T47D (cell line): ENCODE results near the gene GPR18.

ENCODE experiments used
- DNase-seq, 2 experiments: peaks; one replicate each; pipeline versions ENCODE4 v3.0.0 to v3.0.0-alpha.2; 2011 to 2012; ENCODE audit warnings: low read depth in 1 of 2, low spot score in 1 of 2
- JUND ChIP-seq: IDR thresholded peaks from 2 replicates; pipeline ENCODE4 v1.6.1; 2012; ENCODE audit warnings: low read depth
- in situ Hi-C: cut with HindIII; loops from 2 replicates; pipeline ENCODE4 v1.10.0; 2016; ENCODE audit warnings: low sequenced_read_pairs, low pct_unique_long_range_greater_than_20kb

GPR18 gene

DNA sequence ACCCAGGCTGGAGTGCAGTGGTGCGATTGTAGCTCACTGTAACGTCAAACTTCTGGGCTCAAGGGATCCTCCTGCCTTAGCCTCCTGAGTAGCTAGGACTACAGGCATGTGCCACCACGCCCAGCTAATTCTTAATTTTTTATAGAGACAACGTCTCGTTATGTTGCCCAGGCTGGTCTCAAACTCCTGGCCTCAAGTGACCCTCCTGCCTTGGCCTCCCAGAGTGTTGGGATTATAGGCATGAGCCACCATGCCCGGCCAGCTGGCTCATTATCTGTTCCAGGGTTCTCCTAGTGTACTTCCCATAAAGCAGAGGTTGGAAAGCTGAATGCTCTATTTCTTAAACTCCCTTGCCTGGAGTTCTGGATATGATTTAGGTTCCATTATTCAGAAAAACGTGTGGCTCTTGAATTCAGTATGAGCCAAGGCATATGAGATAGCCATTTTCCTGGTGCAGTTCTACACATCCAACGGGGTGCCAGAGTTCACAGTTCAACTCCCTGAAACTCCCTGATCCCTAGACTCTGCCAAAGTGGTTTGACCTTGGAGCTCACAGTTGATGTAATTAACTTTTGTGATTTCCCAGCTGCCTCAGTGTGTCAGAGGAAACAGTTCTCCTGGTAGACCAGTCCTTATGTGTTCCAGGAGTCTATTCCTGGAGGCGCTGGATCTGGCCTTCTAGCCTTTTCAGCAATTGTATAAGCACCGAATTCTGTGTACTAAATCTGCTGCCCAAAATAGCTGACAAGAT is 27.4 kb upstream of the GPR18 start:
- in situ Hi-C loops: no loop called here
- no peak for TF ChIP-seq JUND
- no peak for DNase-seq

- no peak for DNase-seq
- in situ Hi-C loops: no loop called here
- TF ChIP-seq JUND: no peak
These were observed 24.4 kb upstream of the GPR18 start for GRCh38 chr13:99282264-99283231.

- DNase-seq: no peak
- in situ Hi-C loops: no loop called here
- TF ChIP-seq JUND: no peak
These were observed 23.7 kb upstream of the GPR18 start for GRCh38 chr13:99281811-99282263.

DNA sequence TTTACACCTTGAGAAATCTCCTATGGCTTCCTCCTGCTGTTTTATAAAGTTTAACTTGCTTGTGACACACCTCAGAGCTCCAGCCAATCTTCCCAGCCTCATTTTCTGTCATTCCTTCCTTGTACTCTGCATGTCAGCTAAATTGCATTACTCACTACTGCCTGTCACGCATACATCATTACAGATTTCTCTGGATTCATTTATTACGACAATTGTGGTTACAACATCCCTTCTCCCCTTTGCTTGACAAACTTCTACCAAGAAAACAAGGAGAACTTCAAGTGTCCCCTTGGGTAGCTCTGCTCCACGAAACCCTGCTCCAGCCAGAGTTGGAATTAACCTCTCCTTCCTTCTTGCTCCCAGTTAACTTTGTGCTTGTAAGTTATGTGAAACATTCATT is 22.0 kb upstream of the GPR18 start:
- in situ Hi-C loops: no loop called here
- TF ChIP-seq JUND: no peak
- no peak for DNase-seq

DNA sequence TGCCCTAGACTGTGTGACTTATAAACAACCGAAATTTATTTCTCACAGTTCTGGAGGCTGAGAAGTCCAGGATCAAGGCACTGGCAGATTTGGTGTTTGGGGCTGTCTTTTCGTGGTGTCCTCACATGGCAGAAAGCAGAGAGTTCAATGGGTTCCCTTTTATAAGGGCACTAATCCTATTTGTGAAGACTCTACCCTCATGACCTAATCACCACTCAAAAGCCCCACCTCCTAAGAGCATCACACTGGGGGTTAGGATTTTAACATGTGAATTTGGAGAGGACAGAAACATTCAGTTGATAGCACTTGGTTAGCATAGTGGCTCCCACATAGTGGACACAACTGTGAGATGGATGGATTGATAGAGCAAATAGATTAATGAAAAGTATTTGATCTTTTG is 21.5 kb upstream of the GPR18 start:
- DNase-seq: no peak
- no peak for TF ChIP-seq JUND
- in situ Hi-C loops: no loop called here

DNA sequence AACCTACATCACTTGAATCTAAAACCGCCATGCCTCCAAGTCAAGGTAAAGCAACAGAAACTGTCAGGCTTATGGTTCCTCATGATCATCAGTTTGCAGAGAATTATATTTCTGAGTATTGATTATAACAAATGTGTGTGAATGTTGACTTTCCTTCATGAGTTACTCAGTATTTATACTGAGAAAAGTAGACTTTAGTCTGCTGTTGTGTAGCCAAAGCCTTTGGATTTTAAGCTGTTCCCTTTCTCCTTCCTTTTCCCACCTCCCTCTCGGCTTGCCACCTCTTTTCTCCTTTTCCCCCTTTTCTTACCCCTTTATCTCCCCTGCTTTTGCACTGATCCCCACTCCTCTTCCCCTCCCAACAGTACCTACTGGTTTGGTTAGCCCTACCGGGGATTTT is 20.7 kb upstream of the GPR18 start:
- in situ Hi-C loops: no loop called here
- DNase-seq: no peak
- no peak for TF ChIP-seq JUND

- no peak for TF ChIP-seq JUND
- in situ Hi-C loops: no loop called here
- no peak for DNase-seq
These were observed 20.0 kb upstream of the GPR18 start for GRCh38 chr13:99278200-99278599.

DNA sequence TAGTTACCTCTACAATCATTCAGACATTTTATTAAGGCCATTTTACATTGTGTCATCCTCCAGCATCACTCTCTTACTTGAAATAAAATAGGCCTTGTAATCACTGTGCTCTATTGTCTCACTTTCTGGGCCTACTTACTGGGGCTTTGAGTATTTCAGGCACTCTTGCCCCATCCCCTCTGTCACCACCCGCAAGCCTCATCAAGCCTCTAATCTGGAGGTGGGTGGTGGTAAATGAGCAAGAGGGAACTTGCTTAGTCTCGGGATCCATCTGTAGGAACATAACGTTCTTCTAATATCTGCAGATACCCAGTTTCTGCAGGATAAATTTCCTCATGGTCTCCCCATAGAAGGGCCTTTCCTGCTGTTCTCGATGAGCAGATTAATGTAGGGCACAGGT is 19.4 kb upstream of the GPR18 start:
- no peak for DNase-seq
- no peak for TF ChIP-seq JUND
- in situ Hi-C loops: no loop called here

- no peak for TF ChIP-seq JUND
- in situ Hi-C loops: no loop called here
- no peak for DNase-seq
These were observed 18.5 kb upstream of the GPR18 start for GRCh38 chr13:99276706-99277105.

- in situ Hi-C loops: no loop called here
- TF ChIP-seq JUND: no peak
- no peak for DNase-seq
These were observed 16.9 kb upstream of the GPR18 start for GRCh38 chr13:99275093-99275469.

DNA sequence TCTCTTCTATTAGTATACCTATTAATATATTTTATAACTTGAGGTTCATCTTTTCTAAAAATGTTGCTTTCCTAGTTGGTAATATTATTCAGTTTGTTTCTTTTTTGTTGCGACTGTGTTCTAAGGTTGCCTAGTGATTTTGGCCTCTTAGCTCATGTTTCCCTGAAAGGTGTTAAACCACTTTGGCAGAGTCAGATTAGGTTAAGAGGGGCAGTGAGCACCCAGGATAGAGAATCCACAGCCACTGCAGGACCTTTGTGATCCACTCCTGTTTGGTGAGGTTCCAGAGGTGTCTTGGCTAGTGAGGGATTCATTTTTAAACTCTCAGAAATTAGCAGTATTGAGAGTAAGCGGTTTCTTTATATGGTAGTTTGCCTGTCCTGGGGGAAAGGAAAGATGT is 14.9 kb upstream of the GPR18 start:
- DNase-seq: no peak
- no peak for TF ChIP-seq JUND
- in situ Hi-C loops: no loop called here

DNA sequence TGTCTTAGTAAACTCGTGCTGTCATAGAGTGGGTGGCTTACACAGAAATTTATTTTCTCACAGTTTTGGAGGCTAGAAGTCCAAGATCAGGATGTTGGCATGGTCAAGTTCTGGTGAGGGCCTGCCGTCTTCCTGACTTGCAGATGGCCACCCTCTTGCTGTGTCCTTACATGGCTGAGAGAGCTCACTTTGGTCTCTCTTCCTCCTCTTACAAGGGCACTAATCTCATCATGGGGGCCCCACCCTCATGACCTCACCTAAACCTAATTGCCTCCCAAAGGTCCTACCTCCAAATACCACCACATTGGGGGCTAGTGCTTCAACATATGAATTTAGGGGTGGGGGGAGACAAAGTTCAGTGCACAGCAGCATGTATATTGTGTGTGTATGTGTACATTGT is 14.3 kb upstream of the GPR18 start:
- in situ Hi-C loops: no loop called here
- no peak for DNase-seq
- no peak for TF ChIP-seq JUND

- no peak for TF ChIP-seq JUND
- DNase-seq: no peak
- in situ Hi-C loops: no loop called here
These were observed 13.1 kb upstream of the GPR18 start for GRCh38 chr13:99271249-99271648.
